Endothelial cell of umbilical vein (primary cell): ENCODE data around the gene FANCG. TPM values are rescaled to one million over a fixed set of nuclear protein-coding genes. Genes with fewer than 3 reads are reported as not detected.

ENCODE experiments used
- BruUV-seq: library from RNA; stranded (reverse); fragments of 400-500 nt; replicated peaks from 2 replicates; lab custom pipeline; 2021; lab: Mats Ljungman, UMichigan
- CTCF ChIA-PET: fragments of 300-600, 350-600 bp; sonication (Branson Sonifier 250); formaldehyde crosslinking; loops from one replicate; lab custom pipeline; 2021; ENCODE audit warnings: antibody characterized with exemption, inconsistent platforms; lab: Charles Lee
- POLR2A ChIA-PET: fragments of 300-600, 350-600 bp; sonication (Branson Sonifier 250); formaldehyde crosslinking; loops from one replicate; lab custom pipeline; 2021; ENCODE audit warnings: antibody characterized with exemption, inconsistent platforms; lab: Charles Lee
- DNase-seq: peaks from one replicate; pipeline ENCODE4 v3.0.0-alpha.2; 2011; ENCODE audit warnings: low read depth, low spot score
- FAIRE-seq: peaks from 2 replicates; lab custom pipeline; 2011; peaks lifted over from hg19 to GRCh38; lab: Jason Lieb, UNC
- H2AFZ ChIP-seq: 2 replicates; pipeline ENCODE4 v1.6.0; 2012; ENCODE audit warnings: low read depth, low read length, control low read depth, inconsistent platforms
- H3K27ac ChIP-seq: 2 replicates; pipeline ENCODE4 v1.5.1; 2011; ENCODE audit warnings: low read depth, mild to moderate bottlenecking, control low read depth, low read length, moderate library complexity; ENCODE audit not compliant: insufficient read depth
- H3K27me3 ChIP-seq, 2 experiments: 2 replicates each; pipeline versions ENCODE4 v1.6.0 to v1.6.1; 2011; ENCODE audit warnings: low read length in 2 of 2, mixed read lengths in 1 of 2; ENCODE audit not compliant: control insufficient read depth in 2 of 2, insufficient read depth in 2 of 2
- H3K36me3 ChIP-seq, 2 experiments: 2 replicates in 1 of 2; 3 replicates in 1 of 2; pipeline ENCODE4 v1.5.1; 2011; ENCODE audit warnings: low read length in 2 of 2, mild to moderate bottlenecking in 1 of 2, moderate library complexity in 1 of 2; ENCODE audit not compliant: control insufficient read depth in 2 of 2, insufficient read depth in 2 of 2; ENCODE audit errors: extremely low read depth in 1 of 2
- H3K4me1 ChIP-seq: 3 replicates; pipeline ENCODE4 v1.5.1; 2011; ENCODE audit warnings: mild to moderate bottlenecking, low read length; ENCODE audit not compliant: control insufficient read depth, insufficient read depth; ENCODE audit errors: extremely low read depth
- H3K4me2 ChIP-seq: 2 replicates; pipeline ENCODE4 v1.6.1; 2011; ENCODE audit warnings: low read length, control low read depth, mixed read lengths; ENCODE audit not compliant: insufficient read depth
- H3K4me3 ChIP-seq, 3 experiments: fragments of 200-600 bp in 1 of 3; sonication (generic), shearing (Covaris generic) in 1 of 3; replicated peaks in 1 of 3; 2 replicates each; pipeline ENCODE4 v1.5.1; 2011 to 2016; ENCODE audit warnings: control low read depth in 3 of 3, low read length in 3 of 3, mild to moderate bottlenecking in 2 of 3, inconsistent platforms in 1 of 3, low read depth in 1 of 3, moderate library complexity in 1 of 3; ENCODE audit not compliant: insufficient read depth in 1 of 3
- H3K79me2 ChIP-seq: 2 replicates; pipeline ENCODE4 v1.6.0; 2012; ENCODE audit warnings: low read length, inconsistent platforms; ENCODE audit not compliant: control insufficient read depth, insufficient read depth
- H3K9ac ChIP-seq: replicated peaks from 2 replicates; pipeline ENCODE3; 2011; ENCODE audit warnings: low read length, control low read depth; ENCODE audit not compliant: insufficient read depth; ENCODE audit errors: extremely low read depth
- H3K9me1 ChIP-seq: replicated peaks from 3 replicates; pipeline ENCODE4 v1.6.0; 2011; ENCODE audit warnings: mild to moderate bottlenecking, low read length; ENCODE audit not compliant: control insufficient read depth, insufficient read depth; ENCODE audit errors: extremely low read depth
- H3K9me3 ChIP-seq: replicated peaks from 2 replicates; pipeline ENCODE4 v1.5.1; 2012; ENCODE audit warnings: low read length, inconsistent platforms; ENCODE audit not compliant: control insufficient read depth, insufficient read depth
- H4K20me1 ChIP-seq: replicated peaks from 2 replicates; pipeline ENCODE3; 2011; ENCODE audit warnings: mild to moderate bottlenecking, low read length; ENCODE audit not compliant: control insufficient read depth, insufficient read depth; ENCODE audit errors: extremely low read depth
- CTCF ChIP-seq, 2 donors: IDR thresholded peaks; 1 replicate in 1 of 2; 2 replicates in 1 of 2; pipeline ENCODE4 v1.5.1; 2011; ENCODE audit warnings: low read length in 2 of 2, mild to moderate bottlenecking in 2 of 2, moderate library complexity in 2 of 2, control low read depth in 1 of 2, inconsistent platforms in 1 of 2, low read depth in 1 of 2; ENCODE audit not compliant: insufficient read depth in 1 of 2; ENCODE audit errors: extremely low read depth in 1 of 2
- EZH2 ChIP-seq: IDR thresholded peaks from 2 replicates; pipeline ENCODE4 v1.6.1; 2012; ENCODE audit warnings: borderline replicate concordance, low read depth, mild to moderate bottlenecking, moderate library complexity, low read length, inconsistent platforms; ENCODE audit not compliant: severe bottlenecking
- GATA2 ChIP-seq: IDR thresholded peaks from 2 replicates; pipeline ENCODE4 v1.7.0; 2011; ENCODE audit warnings: low read depth, mild to moderate bottlenecking, moderate library complexity, mixed read lengths, low read length; ENCODE audit not compliant: insufficient read length, insufficient read depth
- JUN ChIP-seq: IDR thresholded peaks from 2 replicates; pipeline ENCODE4 v1.6.1; 2011; ENCODE audit warnings: borderline replicate concordance, low read depth; ENCODE audit not compliant: insufficient read length, insufficient read depth
- MAX ChIP-seq: IDR thresholded peaks from 2 replicates; pipeline ENCODE4 v1.6.1; 2011; ENCODE audit not compliant: insufficient read depth, insufficient read length
- MYC ChIP-seq: IDR thresholded peaks from one replicate; pipeline ENCODE4 v1.6.1; 2011; ENCODE audit warnings: mild to moderate bottlenecking, low read depth, low read length
- POLR2A ChIP-seq: IDR thresholded peaks from 2 replicates; pipeline ENCODE4 v1.6.1; 2012; ENCODE audit warnings: low read depth, mild to moderate bottlenecking, control low read depth, low read length
- POLR2AphosphoS5 ChIP-seq: IDR thresholded peaks from 2 replicates; pipeline ENCODE4 v1.6.1; 2012; ENCODE audit warnings: low read depth, mild to moderate bottlenecking, control low read depth, low read length, moderate library complexity; ENCODE audit not compliant: insufficient read depth
- dilution Hi-C: fragments of 300-500 bp; cut with MboI; formaldehyde crosslinking; loops from one replicate; pipeline ENCODE4 v1.15.0; 2019; ENCODE audit warnings: low sequenced_read_pairs; ENCODE audit not compliant: extremely low pct_ligation_motif_present
- intact Hi-C: fragments of 100-400 bp; cut with micrococcal nuclease; formaldehyde crosslinking; loops from one replicate; pipeline ENCODE4 v1.10.0; 2022
- polyA plus RNA-seq, 4 experiments: library from polyadenylated mRNA; depleted of rRNA in 3 of 4; stranded (reverse) in 3 of 4; unstranded in 1 of 4; fragments of >200 nt; gene quantifications; 2 replicates each; pipeline versions ENCODE4 v1.2.1 to v1.2.3, GENCODE V29; 2011 to 2012; ENCODE audit warnings: missing spikeins in 1 of 4
- total RNA-seq: library from RNA; stranded (reverse); gene quantifications from 2 replicates; pipeline ENCODE4 v1.2.3, GENCODE V29; 2021

FANCG gene
- total and polyA plus RNA-seq, 2 donors (not counting 3 experiments of a cell fraction or from before 2014, with no cell fraction given), result 31.6 to 58.0 TPM

- DNase-seq, result no peak
- intact Hi-C loops (no loop called here), dilution Hi-C loops (no loop called here)
- Histone ChIP-seq H3K79me2 (peaks cover 43% of the 10 kb centered on the region), H3K4me2 (no peak overlapping the region), H3K4me3 (no peak overlapping the region), H3K27me3 (no peaks in the 10 kb centered on the region), H3K9me1 (no peaks in the 10 kb centered on the region), H3K4me1 (peaks cover 23% of the 10 kb centered on the region), H2AFZ (no peak overlapping the region), H4K20me1 (no peaks in the 10 kb centered on the region), H3K9me3 (no peaks in the 10 kb centered on the region), H3K36me3 (peaks cover 0 to 9% of the 10 kb centered on the region in 2 experiments), H3K9ac (no peak overlapping the region), H3K27ac (no peak overlapping the region)
- ChIA-PET CTCF (no interaction called here), POLR2A (no interaction called here)
- no TSS peak for BruUV-seq
- no peak for FAIRE-seq
- TF ChIP-seq POLR2AphosphoS5 (no peak), POLR2A (no peak), GATA2 (no peak)
These were observed 4.4 kb downstream of the FANCG start for GRCh38 chr9:35075358-35075757.

GRCh38 chr9:35074791-35075190 is 5.0 kb downstream of the FANCG start:
- no peaks in the 10 kb centered on the region for H3K9me3 ChIP-seq
- FAIRE-seq (no peak), DNase-seq (no peak)
- H3K4me3 ChIP-seq, result no peak overlapping the region
- no peaks in the 10 kb centered on the region for H3K27me3 ChIP-seq
- no peaks in the 10 kb centered on the region for H3K9me1 ChIP-seq
- no peak overlapping the region for H3K9ac ChIP-seq
- TF ChIP-seq MAX, result no peak
- no peak for TF ChIP-seq JUN
- no peak for TF ChIP-seq EZH2
- no peak for TF ChIP-seq CTCF (IDR thresholded peaks at IDR 0.05; ENCODE audit: extremely low read depth in 1 of 2, insufficient read depth in 1 of 2, low read depth in 1 of 2, low read length in 2 of 2)
- TF ChIP-seq GATA2, result no peak
- no peak for TF ChIP-seq MYC
- TF ChIP-seq POLR2A, result no peak
- H3K4me2 ChIP-seq, result no peak overlapping the region
- no TSS peak for BruUV-seq
- H3K79me2 ChIP-seq, result peaks cover 49% of the 10 kb centered on the region
- intact Hi-C loops, result no loop called here
- H4K20me1 ChIP-seq, result peaks cover 4% of the 10 kb centered on the region
- H3K4me1 ChIP-seq, result peaks cover 28% of the 10 kb centered on the region
- no peak overlapping the region for H2AFZ ChIP-seq
- ChIA-PET CTCF (no interaction called here), POLR2A (no interaction called here)
- dilution Hi-C loops, result no loop called here
- H3K27ac ChIP-seq, result no peak overlapping the region
- peaks cover 0 to 9% of the 10 kb centered on the region in 2 experiments for H3K36me3 ChIP-seq
